ENCODE results near the gene TRANK1.

The TRANK1 gene

GRCh38 chr3:36859494-36859893 is 85.4 kb downstream of the TRANK1 start:
- H2AFZ ChIP-seq: no peak overlapping the region
- no peak overlapping the region for H3K4me2 ChIP-seq (ENCODE audit: low read length)
- H3K79me2 ChIP-seq: no peaks in the 10 kb centered on the region
- no peak overlapping the region for H3K27ac ChIP-seq
- no peaks in the 10 kb centered on the region for H3K9me3 ChIP-seq (ENCODE audit: control insufficient read depth, low read length)
- TF ChIP-seq CTCF (IDR thresholded peaks at IDR 0.05): no peak
- H3K4me1 ChIP-seq: no peaks in the 10 kb centered on the region
- no peak overlapping the region for H3K4me3 ChIP-seq (ENCODE audit: low read depth, low read length)
- H3K9ac ChIP-seq: no peak overlapping the region
- H3K36me3 ChIP-seq (ENCODE audit: control insufficient read depth, insufficient read depth, low read length): no peaks in the 10 kb centered on the region
- no peaks in the 10 kb centered on the region for H3K27me3 ChIP-seq (ENCODE audit: control insufficient read depth, insufficient read depth, low read length)

GRCh38 chr3:36852071-36852470 is 92.8 kb downstream of the TRANK1 start:
- no peak overlapping the region for H3K27ac ChIP-seq
- no peaks in the 10 kb centered on the region for H3K4me1 ChIP-seq
- H3K9me3 ChIP-seq (ENCODE audit: control insufficient read depth, low read length): no peaks in the 10 kb centered on the region
- no peak overlapping the region for H3K4me3 ChIP-seq (ENCODE audit: low read depth, low read length)
- H3K4me2 ChIP-seq (ENCODE audit: low read length): no peak overlapping the region
- no peaks in the 10 kb centered on the region for H3K27me3 ChIP-seq (ENCODE audit: control insufficient read depth, insufficient read depth, low read length)
- no peaks in the 10 kb centered on the region for H3K36me3 ChIP-seq (ENCODE audit: control insufficient read depth, insufficient read depth, low read length)
- H3K9ac ChIP-seq: no peak overlapping the region
- no peaks in the 10 kb centered on the region for H3K79me2 ChIP-seq
- no peak overlapping the region for H2AFZ ChIP-seq
- TF ChIP-seq CTCF (IDR thresholded peaks at IDR 0.05): no peak

- Histone ChIP-seq H3K27me3 (ENCODE audit: control insufficient read depth, insufficient read depth, low read length) (no peaks in the 10 kb centered on the region), H3K79me2 (no peaks in the 10 kb centered on the region), H3K9ac (no peak overlapping the region), H3K36me3 (ENCODE audit: control insufficient read depth, insufficient read depth, low read length) (no peaks in the 10 kb centered on the region), H3K4me2 (ENCODE audit: low read length) (no peak overlapping the region), H3K9me3 (ENCODE audit: control insufficient read depth, low read length) (no peaks in the 10 kb centered on the region), H3K27ac (no peak overlapping the region), H3K4me1 (no peaks in the 10 kb centered on the region), H3K4me3 (ENCODE audit: low read depth, low read length) (no peak overlapping the region), H2AFZ (no peak overlapping the region)
- no peak for TF ChIP-seq CTCF (IDR thresholded peaks at IDR 0.05)
Measured at GRCh38 chr3:36850743-36851142, 94.1 kb downstream of the TRANK1 start.

- no peaks in the 10 kb centered on the region for H3K36me3 ChIP-seq (ENCODE audit: control insufficient read depth, insufficient read depth, low read length)
- H3K9me3 ChIP-seq (ENCODE audit: control insufficient read depth, low read length): no peaks in the 10 kb centered on the region
- H3K27me3 ChIP-seq (ENCODE audit: control insufficient read depth, insufficient read depth, low read length): no peaks in the 10 kb centered on the region
- H3K27ac ChIP-seq: no peak overlapping the region
- no peak overlapping the region for H3K9ac ChIP-seq
- H2AFZ ChIP-seq: no peak overlapping the region
- no peak for TF ChIP-seq CTCF (IDR thresholded peaks at IDR 0.05)
- H3K4me3 ChIP-seq (ENCODE audit: low read depth, low read length): no peak overlapping the region
- H3K4me2 ChIP-seq (ENCODE audit: low read length): no peak overlapping the region
- H3K4me1 ChIP-seq: no peaks in the 10 kb centered on the region
- H3K79me2 ChIP-seq: no peaks in the 10 kb centered on the region
Measured at GRCh38 chr3:36846406-36846805, 98.4 kb downstream of the TRANK1 start.
